Breast epithelium (tissue), 3 donors: Measurements from ENCODE around the gene MAN1C1.

Experiments
- POLR2A ChIP-seq: fragments of 450-650 bp; IDR thresholded peaks from one replicate; pipeline ENCODE4 v1.6.1; 2016; ENCODE audit warnings: antibody characterized with exemption, mild to moderate bottlenecking, moderate library complexity
- POLR2AphosphoS5 ChIP-seq, 3 donors: sonication (generic); formaldehyde crosslinking; IDR thresholded peaks; one replicate each; pipeline ENCODE4 v1.6.1; 2017; ENCODE audit warnings: antibody characterized with exemption in 3 of 3
- TF ChIP-seq, protein P1 (sequence below), 3 donors: fragments of 450-650 bp; IDR thresholded peaks; one replicate each; pipeline ENCODE4 v1.5.1; 2016 to 2017; ENCODE audit warnings: antibody characterized with exemption in 3 of 3, mild to moderate bottlenecking in 3 of 3, moderate library complexity in 3 of 3

DNA sequence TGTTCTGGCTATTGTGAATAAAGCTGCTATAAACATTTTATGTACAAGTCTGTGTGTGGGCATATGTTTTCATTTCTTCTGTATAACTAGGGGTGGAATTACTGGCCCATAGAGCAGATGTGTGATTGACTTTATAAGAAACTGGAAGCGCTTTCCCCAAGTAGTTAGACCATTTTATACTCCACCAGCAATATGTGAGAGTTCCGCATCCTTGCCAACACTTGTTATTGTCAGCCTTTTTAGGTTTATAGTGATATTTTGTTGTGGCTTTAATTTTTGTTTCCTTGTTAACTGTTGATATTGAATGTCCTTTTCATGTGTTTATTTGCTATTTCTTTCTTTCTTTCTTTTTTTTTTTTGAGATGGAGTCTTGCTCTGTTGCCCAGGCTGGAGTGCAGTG lies 9.4 kb downstream of the MAN1C1 start:
- TF ChIP-seq, protein P1, sequence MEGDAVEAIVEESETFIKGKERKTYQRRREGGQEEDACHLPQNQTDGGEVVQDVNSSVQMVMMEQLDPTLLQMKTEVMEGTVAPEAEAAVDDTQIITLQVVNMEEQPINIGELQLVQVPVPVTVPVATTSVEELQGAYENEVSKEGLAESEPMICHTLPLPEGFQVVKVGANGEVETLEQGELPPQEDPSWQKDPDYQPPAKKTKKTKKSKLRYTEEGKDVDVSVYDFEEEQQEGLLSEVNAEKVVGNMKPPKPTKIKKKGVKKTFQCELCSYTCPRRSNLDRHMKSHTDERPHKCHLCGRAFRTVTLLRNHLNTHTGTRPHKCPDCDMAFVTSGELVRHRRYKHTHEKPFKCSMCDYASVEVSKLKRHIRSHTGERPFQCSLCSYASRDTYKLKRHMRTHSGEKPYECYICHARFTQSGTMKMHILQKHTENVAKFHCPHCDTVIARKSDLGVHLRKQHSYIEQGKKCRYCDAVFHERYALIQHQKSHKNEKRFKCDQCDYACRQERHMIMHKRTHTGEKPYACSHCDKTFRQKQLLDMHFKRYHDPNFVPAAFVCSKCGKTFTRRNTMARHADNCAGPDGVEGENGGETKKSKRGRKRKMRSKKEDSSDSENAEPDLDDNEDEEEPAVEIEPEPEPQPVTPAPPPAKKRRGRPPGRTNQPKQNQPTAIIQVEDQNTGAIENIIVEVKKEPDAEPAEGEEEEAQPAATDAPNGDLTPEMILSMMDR (IDR thresholded peaks at IDR 0.05): no peak
- TF ChIP-seq POLR2A (no peak), POLR2AphosphoS5 (IDR thresholded peaks at IDR 0.05) (no peak)
